Breast epithelium (tissue), 3 donors: ENCODE data around the gene RHOH.

Experiments
- CTCF ChIP-seq, 3 donors: fragments of 450-650 bp; IDR thresholded peaks; one replicate each; pipeline ENCODE4 v1.5.1; 2016 to 2017; ENCODE audit warnings: antibody characterized with exemption in 3 of 3, mild to moderate bottlenecking in 3 of 3, moderate library complexity in 3 of 3
- POLR2A ChIP-seq: fragments of 450-650 bp; IDR thresholded peaks from one replicate; pipeline ENCODE4 v1.6.1; 2016; ENCODE audit warnings: antibody characterized with exemption, mild to moderate bottlenecking, moderate library complexity

- TF ChIP-seq CTCF (IDR thresholded peaks at IDR 0.05) (no peak), POLR2A (no peak)
Measured at GRCh38 chr4:40196272-40196671, 559 bp upstream of the RHOH start.
